HEK293 (cell line): Measurements from ENCODE around the gene ARHGAP15.

Experiments
- CTCF ChIA-PET: fragments of 350-600 bp; formaldehyde crosslinking; extraction: SDS; loops from one replicate; lab custom pipeline; 2021; ENCODE audit warnings: antibody characterized with exemption; lab: Yijun Ruan, JAX
- POLR2A ChIA-PET: fragments of 300-600 bp; formaldehyde crosslinking; extraction: SDS; loops from one replicate; lab custom pipeline; 2020; ENCODE audit warnings: antibody characterized with exemption, inconsistent platforms; lab: Yijun Ruan, JAX
- H3K27ac ChIP-seq: fragments of 200-500 bp; sonication (Bioruptor generic); 2 replicates; pipeline ENCODE4 v1.5.1; 2014; ENCODE audit warnings: low read depth, low read length, control low read depth, inconsistent platforms; ENCODE audit errors: extremely low read depth
- H3K36me3 ChIP-seq, 2 experiments: fragments of 200-500 bp in 1 of 2; sonication (Bioruptor generic) in 1 of 2; 1 replicate in 1 of 2; 2 replicates in 1 of 2; pipeline ENCODE4 v1.5.1; 2014 to 2017; ENCODE audit warnings: inconsistent platforms in 2 of 2, low read length in 2 of 2; ENCODE audit not compliant: control insufficient read depth in 2 of 2, insufficient read depth in 1 of 2
- H3K4me1 ChIP-seq: fragments of 200-500 bp; sonication (Bioruptor generic); 2 replicates; pipeline ENCODE4 v1.5.1; 2014; ENCODE audit warnings: mild to moderate bottlenecking, low read length, inconsistent platforms; ENCODE audit not compliant: control insufficient read depth, insufficient read depth
- H3K4me3 ChIP-seq: 2 replicates; pipeline ENCODE4 v1.5.1; 2011; ENCODE audit warnings: low read depth, mild to moderate bottlenecking, control low read depth, low read length, moderate library complexity
- H3K9me3 ChIP-seq: fragments of 200-500 bp; sonication (Bioruptor generic); 2 replicates; pipeline ENCODE4 v1.5.1; 2014; ENCODE audit warnings: low read depth, low read length, inconsistent platforms; ENCODE audit not compliant: control insufficient read depth, insufficient read depth
- GLIS2 ChIP-seq: fragments of 450-650 bp; formaldehyde crosslinking; IDR thresholded peaks from 2 replicates; pipeline ENCODE4 v1.5.1; 2016; ENCODE audit warnings: missing biosample characterization, missing genetic modification characterization
- HOXD13 ChIP-seq: sonication (generic); formaldehyde crosslinking; IDR thresholded peaks from 2 replicates; pipeline ENCODE4 v1.8.0; 2022; ENCODE audit warnings: missing genetic modification reagents, borderline replicate concordance
- YY2 ChIP-seq: fragments of 450-650 bp; formaldehyde crosslinking; IDR thresholded peaks from 2 replicates; pipeline ENCODE4 v1.5.1; 2016; ENCODE audit warnings: missing biosample characterization, missing genetic modification characterization
- ZBTB10 ChIP-seq: fragments of 450-650 bp; formaldehyde crosslinking; IDR thresholded peaks from 2 replicates; pipeline ENCODE4 v1.5.1; 2016; ENCODE audit warnings: missing biosample characterization, missing genetic modification characterization
- ZBTB17 ChIP-seq: fragments of 450-650 bp; formaldehyde crosslinking; IDR thresholded peaks from 2 replicates; pipeline ENCODE4 v1.5.1; 2016; ENCODE audit warnings: missing biosample characterization, missing genetic modification characterization
- ZBTB44 ChIP-seq: fragments of 450-650 bp; IDR thresholded peaks from 2 replicates; pipeline ENCODE4 v1.5.1; 2018; ENCODE audit warnings: missing biosample characterization, mild to moderate bottlenecking, missing genetic modification characterization
- ZFP37 ChIP-seq: fragments of 450-650 bp; formaldehyde crosslinking; IDR thresholded peaks from 2 replicates; pipeline ENCODE4 v1.5.1; 2016; ENCODE audit warnings: missing biosample characterization, missing genetic modification characterization
- ZNF112 ChIP-seq: fragments of 450-650 bp; formaldehyde crosslinking; IDR thresholded peaks from 2 replicates; pipeline ENCODE4 v1.5.0; 2017; ENCODE audit warnings: missing biosample characterization, missing genetic modification characterization
- ZNF140 ChIP-seq: fragments of 450-650 bp; formaldehyde crosslinking; IDR thresholded peaks from 2 replicates; pipeline ENCODE4 v1.5.1; 2016; ENCODE audit warnings: missing biosample characterization, missing genetic modification characterization
- ZNF19 ChIP-seq: fragments of 450-650 bp; formaldehyde crosslinking; IDR thresholded peaks from 2 replicates; pipeline ENCODE4; 2016; ENCODE audit warnings: missing biosample characterization, missing genetic modification characterization, low read depth
- ZNF266 ChIP-seq: fragments of 450-650 bp; formaldehyde crosslinking; IDR thresholded peaks from 2 replicates; pipeline ENCODE4 v1.5.1; 2016; ENCODE audit warnings: missing biosample characterization, missing genetic modification characterization, low read depth
- ZNF302 ChIP-seq: fragments of 450-650 bp; formaldehyde crosslinking; IDR thresholded peaks from 2 replicates; pipeline ENCODE4 v1.5.1; 2016; ENCODE audit warnings: missing biosample characterization, missing genetic modification characterization, low read depth
- ZNF324 ChIP-seq: fragments of 450-650 bp; formaldehyde crosslinking; IDR thresholded peaks from 2 replicates; pipeline ENCODE4 v1.5.1; 2016; ENCODE audit warnings: missing biosample characterization, missing genetic modification characterization
- ZNF391 ChIP-seq: fragments of 450-650 bp; formaldehyde crosslinking; IDR thresholded peaks from 2 replicates; pipeline ENCODE4 v1.5.1; 2016; ENCODE audit warnings: low read depth, missing biosample characterization, missing genetic modification characterization, borderline replicate concordance
- ZNF501 ChIP-seq: fragments of 450-650 bp; formaldehyde crosslinking; IDR thresholded peaks from 2 replicates; pipeline ENCODE4 v1.5.1; 2016; ENCODE audit warnings: missing biosample characterization, missing genetic modification characterization
- ZNF571 ChIP-seq: fragments of 450-650 bp; formaldehyde crosslinking; IDR thresholded peaks from 2 replicates; pipeline ENCODE4 v1.5.0; 2017; ENCODE audit warnings: missing biosample characterization, missing genetic modification characterization
- ZNF707 ChIP-seq: fragments of 450-650 bp; formaldehyde crosslinking; IDR thresholded peaks from 2 replicates; pipeline ENCODE4 v1.5.1; 2016; ENCODE audit warnings: missing biosample characterization, missing genetic modification characterization
- ZNF768 ChIP-seq: fragments of 450-650 bp; formaldehyde crosslinking; IDR thresholded peaks from 2 replicates; pipeline ENCODE4 v1.5.1; 2018; ENCODE audit warnings: missing biosample characterization, mild to moderate bottlenecking, missing genetic modification characterization
- ZNF777 ChIP-seq: fragments of 450-650 bp; formaldehyde crosslinking; IDR thresholded peaks from 2 replicates; pipeline ENCODE4 v1.5.1; 2017; ENCODE audit warnings: missing biosample characterization, missing genetic modification characterization, borderline replicate concordance
- ZSCAN4 ChIP-seq: fragments of 450-650 bp; formaldehyde crosslinking; IDR thresholded peaks from 2 replicates; pipeline ENCODE4 v1.5.1; 2017; ENCODE audit warnings: missing biosample characterization, missing genetic modification characterization
- TF ChIP-seq, protein P1 (sequence below): fragments of 450-650 bp; formaldehyde crosslinking; optimal IDR thresholded peaks from 2 replicates; pipeline ENCODE3; 2016; ENCODE audit warnings: missing biosample characterization, mild to moderate bottlenecking, missing genetic modification characterization
- TF ChIP-seq, protein P2 (sequence below): fragments of 450-650 bp; formaldehyde crosslinking; conservative IDR thresholded peaks from 2 replicates; pipeline ENCODE4 v1.5.1; 2016; ENCODE audit warnings: low read depth, missing biosample characterization, missing genetic modification characterization

The ARHGAP15 gene

DNA sequence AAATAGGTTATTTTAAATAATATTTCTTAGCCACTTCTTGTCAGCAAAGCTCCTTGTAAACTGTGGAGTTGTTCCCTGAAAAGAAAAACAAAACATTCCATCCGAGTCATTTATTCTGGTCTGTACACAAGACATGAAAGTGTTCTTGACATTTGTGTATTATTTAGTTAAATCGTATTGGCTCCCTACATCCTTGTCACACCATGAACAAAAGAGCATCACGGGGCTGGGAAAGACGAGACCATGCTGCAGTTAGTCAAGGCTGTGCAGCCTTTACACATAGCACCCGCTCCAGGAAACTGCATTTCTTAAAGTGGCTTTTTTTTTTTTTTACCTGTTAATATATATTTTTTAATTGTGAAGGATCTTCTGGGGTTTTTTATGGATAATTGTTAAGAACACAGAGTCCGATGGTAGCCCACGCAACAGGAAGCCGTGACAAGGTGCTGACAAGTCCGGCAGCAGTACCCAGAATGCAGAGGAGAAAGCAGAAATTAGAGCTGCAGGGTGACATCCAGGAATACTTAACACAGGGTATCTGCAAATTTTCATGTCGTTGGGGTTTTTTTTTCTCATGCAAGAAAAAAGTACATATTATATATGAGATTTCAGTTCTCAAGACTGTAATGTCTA is 588.4 kb downstream of the ARHGAP15 start:
- H3K36me3 ChIP-seq, result no peaks in the 10 kb centered on the region
- POLR2A ChIA-PET, result no interaction called here
- H3K4me3 ChIP-seq, result no peak overlapping the region
- CTCF ChIA-PET, result interaction anchor here (0.8 kb wide), 1 partner anchor 33 kb away, joined by 3 read pairs; no protein-coding TSS in a partner anchor
- no peak overlapping the region for H3K27ac ChIP-seq
- TF ChIP-seq, protein P1, sequence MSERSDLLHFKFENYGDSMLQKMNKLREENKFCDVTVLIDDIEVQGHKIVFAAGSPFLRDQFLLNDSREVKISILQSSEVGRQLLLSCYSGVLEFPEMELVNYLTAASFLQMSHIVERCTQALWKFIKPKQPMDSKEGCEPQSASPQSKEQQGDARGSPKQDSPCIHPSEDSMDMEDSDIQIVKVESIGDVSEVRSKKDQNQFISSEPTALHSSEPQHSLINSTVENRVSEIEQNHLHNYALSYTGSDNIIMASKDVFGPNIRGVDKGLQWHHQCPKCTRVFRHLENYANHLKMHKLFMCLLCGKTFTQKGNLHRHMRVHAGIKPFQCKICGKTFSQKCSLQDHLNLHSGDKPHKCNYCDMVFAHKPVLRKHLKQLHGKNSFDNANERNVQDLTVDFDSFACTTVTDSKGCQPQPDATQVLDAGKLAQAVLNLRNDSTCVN, result no peak
- TF ChIP-seq ZNF768 (tag by site-specific recombination) (no peak), ZNF501 (no peak), ZBTB10 (no peak), ZNF324 (no peak), ZFP37 (tag by site-specific recombination) (no peak), ZNF19 (tag by site-specific recombination) (no peak), ZBTB44 (tag by site-specific recombination) (no peak), ZSCAN4 (tag by site-specific recombination) (no peak), ZNF571 (tag by site-specific recombination) (no peak), ZNF777 (no peak), ZBTB17 (tag by site-specific recombination) (no peak), ZNF707 (tag by site-specific recombination) (no peak), HOXD13 (no peak), GLIS2 (tag by site-specific recombination) (no peak)
- no peaks in the 10 kb centered on the region for H3K4me1 ChIP-seq
- no peaks in the 10 kb centered on the region for H3K9me3 ChIP-seq

- H3K27ac ChIP-seq, result no peak overlapping the region
- TF ChIP-seq YY2 (tag by site-specific recombination) (no peak), ZNF140 (tag by site-specific recombination) (no peak), ZNF266 (tag by site-specific recombination) (no peak), ZNF391 (tag by site-specific recombination) (no peak), ZNF112 (tag by site-specific recombination) (no peak), ZNF302 (no peak)
- TF ChIP-seq, protein P2, sequence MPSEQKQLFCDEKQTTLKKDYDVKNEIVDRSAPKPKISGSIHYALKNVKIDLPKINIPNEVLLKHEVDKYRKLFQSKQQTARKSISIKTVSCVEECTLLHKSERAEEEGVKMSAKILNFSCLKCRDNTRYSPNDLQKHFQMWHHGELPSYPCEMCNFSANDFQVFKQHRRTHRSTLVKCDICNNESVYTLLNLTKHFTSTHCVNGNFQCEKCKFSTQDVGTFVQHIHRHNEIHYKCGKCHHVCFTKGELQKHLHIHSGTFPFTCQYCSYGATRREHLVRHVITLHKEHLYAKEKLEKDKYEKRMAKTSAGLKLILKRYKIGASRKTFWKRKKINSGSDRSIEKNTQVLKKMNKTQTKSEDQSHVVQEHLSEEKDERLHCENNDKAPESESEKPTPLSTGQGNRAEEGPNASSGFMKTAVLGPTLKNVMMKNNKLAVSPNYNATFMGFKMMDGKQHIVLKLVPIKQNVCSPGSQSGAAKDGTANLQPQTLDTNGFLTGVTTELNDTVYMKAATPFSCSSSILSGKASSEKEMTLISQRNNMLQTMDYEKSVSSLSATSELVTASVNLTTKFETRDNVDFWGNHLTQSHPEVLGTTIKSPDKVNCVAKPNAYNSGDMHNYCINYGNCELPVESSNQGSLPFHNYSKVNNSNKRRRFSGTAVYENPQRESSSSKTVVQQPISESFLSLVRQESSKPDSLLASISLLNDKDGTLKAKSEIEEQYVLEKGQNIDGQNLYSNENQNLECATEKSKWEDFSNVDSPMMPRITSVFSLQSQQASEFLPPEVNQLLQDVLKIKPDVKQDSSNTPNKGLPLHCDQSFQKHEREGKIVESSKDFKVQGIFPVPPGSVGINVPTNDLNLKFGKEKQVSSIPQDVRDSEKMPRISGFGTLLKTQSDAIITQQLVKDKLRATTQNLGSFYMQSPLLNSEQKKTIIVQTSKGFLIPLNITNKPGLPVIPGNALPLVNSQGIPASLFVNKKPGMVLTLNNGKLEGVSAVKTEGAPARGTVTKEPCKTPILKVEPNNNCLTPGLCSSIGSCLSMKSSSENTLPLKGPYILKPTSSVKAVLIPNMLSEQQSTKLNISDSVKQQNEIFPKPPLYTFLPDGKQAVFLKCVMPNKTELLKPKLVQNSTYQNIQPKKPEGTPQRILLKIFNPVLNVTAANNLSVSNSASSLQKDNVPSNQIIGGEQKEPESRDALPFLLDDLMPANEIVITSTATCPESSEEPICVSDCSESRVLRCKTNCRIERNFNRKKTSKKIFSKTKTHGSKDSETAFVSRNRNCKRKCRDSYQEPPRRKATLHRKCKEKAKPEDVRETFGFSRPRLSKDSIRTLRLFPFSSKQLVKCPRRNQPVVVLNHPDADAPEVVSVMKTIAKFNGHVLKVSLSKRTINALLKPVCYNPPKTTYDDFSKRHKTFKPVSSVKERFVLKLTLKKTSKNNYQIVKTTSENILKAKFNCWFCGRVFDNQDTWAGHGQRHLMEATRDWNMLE, result no peak
- POLR2A ChIA-PET, result no interaction called here
- H3K36me3 ChIP-seq, result no peaks in the 10 kb centered on the region
- H3K9me3 ChIP-seq, result no peaks in the 10 kb centered on the region
- no peak overlapping the region for H3K4me3 ChIP-seq
- H3K4me1 ChIP-seq, result no peaks in the 10 kb centered on the region
- CTCF ChIA-PET, result no interaction called here
These were observed 589.5 kb downstream of the ARHGAP15 start for GRCh38 chr2:143718745-143719144.
